ENCODE data around the gene TANGO2. TPM values are rescaled to one million over a fixed set of nuclear protein-coding genes. Genes with fewer than 3 reads are reported as not detected.

TANGO2 gene
- total RNA-seq, 1 donor from 2014 or later: 19.9 TPM

DNA sequence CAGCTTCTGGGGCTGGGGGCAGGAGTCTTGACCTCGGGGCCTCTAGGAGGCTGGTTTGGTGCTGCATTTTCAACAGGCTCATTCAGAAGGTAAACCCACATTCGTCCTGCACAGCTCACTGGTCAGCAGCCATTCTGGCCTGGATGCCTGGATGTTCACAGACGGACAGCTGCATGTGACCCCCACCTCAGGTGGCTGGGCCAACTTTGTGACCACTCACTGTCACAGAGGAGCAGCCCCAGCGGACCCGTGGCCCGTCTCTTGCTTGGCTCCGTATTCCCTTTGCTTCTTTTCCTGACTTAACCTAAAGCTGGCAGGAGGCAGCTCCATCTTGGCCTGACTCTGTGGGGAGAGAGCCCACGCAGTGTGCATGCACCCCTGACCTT lies 67.3 kb downstream of the TANGO2 start:
- no peaks in the 10 kb centered on the region for H3K9me3 Mint-ChIP-seq (ENCODE audit: low read depth)
- peaks cover 34% of the 10 kb centered on the region for H3K36me3 Mint-ChIP-seq (ENCODE audit: insufficient read depth)
- H3K27ac Mint-ChIP-seq: no peak overlapping the region
- TF ChIP-seq, protein P1, sequence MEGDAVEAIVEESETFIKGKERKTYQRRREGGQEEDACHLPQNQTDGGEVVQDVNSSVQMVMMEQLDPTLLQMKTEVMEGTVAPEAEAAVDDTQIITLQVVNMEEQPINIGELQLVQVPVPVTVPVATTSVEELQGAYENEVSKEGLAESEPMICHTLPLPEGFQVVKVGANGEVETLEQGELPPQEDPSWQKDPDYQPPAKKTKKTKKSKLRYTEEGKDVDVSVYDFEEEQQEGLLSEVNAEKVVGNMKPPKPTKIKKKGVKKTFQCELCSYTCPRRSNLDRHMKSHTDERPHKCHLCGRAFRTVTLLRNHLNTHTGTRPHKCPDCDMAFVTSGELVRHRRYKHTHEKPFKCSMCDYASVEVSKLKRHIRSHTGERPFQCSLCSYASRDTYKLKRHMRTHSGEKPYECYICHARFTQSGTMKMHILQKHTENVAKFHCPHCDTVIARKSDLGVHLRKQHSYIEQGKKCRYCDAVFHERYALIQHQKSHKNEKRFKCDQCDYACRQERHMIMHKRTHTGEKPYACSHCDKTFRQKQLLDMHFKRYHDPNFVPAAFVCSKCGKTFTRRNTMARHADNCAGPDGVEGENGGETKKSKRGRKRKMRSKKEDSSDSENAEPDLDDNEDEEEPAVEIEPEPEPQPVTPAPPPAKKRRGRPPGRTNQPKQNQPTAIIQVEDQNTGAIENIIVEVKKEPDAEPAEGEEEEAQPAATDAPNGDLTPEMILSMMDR (IDR thresholded peaks at IDR 0.05; ENCODE audit: unreplicated experiment): no peak
- no peaks in the 10 kb centered on the region for H3K27me3 Mint-ChIP-seq
- DNase-seq (ENCODE audit: low spot score, unreplicated experiment): no peak
- peaks cover 21% of the 10 kb centered on the region for H3K4me1 Mint-ChIP-seq (ENCODE audit: low read depth)
- no peak overlapping the region for H3K4me3 Mint-ChIP-seq (ENCODE audit: low read depth)

DNA sequence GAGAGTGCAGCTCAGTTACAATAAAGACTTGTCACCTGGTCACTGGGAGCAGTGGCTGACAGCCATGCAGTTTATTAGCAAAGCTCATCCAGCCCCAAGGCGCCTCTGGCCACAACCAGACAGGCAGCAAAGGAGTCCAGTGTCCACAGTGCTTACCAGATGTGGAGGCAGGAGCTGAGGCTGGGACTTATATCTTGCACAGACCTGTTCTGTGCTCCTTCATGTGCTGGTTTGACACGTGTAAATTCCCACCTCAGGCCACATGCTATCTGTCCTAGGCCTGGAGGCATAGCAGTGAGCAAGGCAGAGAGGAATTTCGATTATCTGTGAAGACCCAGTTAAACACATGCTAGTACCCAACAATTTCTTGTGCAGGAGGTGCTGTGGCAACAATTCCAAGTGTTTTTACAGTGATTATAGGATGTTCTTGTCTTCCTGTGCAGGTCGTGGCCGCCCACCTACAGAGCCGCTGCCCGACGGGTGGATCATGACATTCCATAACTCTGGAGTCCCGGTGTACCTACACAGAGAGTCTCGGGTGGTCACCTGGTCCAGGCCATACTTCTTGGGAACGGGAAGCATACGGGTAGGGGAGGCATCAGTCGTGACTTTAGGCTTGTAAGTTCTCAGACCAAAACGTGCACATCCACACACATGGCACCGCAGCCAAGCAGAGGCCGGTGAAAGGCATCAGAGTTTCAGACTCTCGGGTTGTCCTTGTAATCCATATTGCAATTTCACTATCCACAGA lies 68.5 kb downstream of the TANGO2 start:
- no peak overlapping the region for H3K27ac Mint-ChIP-seq
- no peaks in the 10 kb centered on the region for H3K9me3 Mint-ChIP-seq (ENCODE audit: low read depth)
- H3K4me1 Mint-ChIP-seq (ENCODE audit: low read depth): peaks cover 12% of the 10 kb centered on the region
- H3K36me3 Mint-ChIP-seq (ENCODE audit: insufficient read depth): peaks cover 34% of the 10 kb centered on the region
- TF ChIP-seq, protein P1 (IDR thresholded peaks at IDR 0.05; ENCODE audit: unreplicated experiment): no peak
- no peak overlapping the region for H3K4me3 Mint-ChIP-seq (ENCODE audit: low read depth)
- H3K27me3 Mint-ChIP-seq: no peaks in the 10 kb centered on the region
- no peak for DNase-seq (ENCODE audit: low spot score, unreplicated experiment)

DNA sequence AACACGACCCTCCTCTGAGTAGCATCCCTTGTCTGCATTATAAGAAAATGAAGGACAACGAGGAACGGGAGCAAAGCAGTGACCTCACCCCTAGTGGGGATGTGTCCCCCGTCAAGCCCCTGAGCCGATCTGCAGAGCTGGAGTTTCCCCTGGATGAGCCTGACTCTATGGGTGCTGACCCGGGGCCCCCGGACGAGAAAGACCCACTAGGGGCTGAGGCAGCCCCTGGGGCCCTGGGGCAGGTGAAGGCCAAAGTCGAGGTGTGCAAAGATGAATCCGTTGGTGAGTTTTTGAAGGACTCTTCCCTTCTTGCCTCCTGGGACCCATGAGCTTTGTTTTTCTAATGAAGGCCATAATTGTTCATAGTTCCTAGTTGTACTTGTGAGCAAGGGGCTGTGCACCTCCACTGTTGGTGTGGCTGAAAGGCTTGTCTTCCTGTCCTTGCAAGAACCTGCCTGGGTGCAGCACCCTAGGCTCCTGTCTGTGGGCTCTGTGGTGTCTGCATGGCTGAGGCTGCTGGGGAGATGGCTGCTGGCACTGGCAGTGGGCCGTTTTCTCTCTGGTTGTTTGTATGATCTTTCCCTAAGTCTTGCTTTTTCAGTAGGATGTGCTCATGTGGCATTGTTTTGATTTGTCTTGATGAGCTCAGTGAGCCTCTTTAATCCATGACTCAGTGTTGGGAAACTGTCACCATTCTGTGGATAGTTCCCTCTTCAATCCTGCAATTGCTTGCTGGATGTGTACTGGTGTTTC lies 69.2 kb downstream of the TANGO2 start:
- Mint-ChIP-seq H3K27me3 (no peaks in the 10 kb centered on the region), H3K4me1 (ENCODE audit: low read depth) (peaks cover 4% of the 10 kb centered on the region), H3K36me3 (ENCODE audit: insufficient read depth) (peaks cover 35% of the 10 kb centered on the region), H3K4me3 (ENCODE audit: low read depth) (no peak overlapping the region), H3K27ac (no peak overlapping the region), H3K9me3 (ENCODE audit: low read depth) (no peaks in the 10 kb centered on the region)
- DNase-seq (ENCODE audit: low spot score, unreplicated experiment): no peak
- TF ChIP-seq, protein P1 (IDR thresholded peaks at IDR 0.05; ENCODE audit: unreplicated experiment): no peak

DNA sequence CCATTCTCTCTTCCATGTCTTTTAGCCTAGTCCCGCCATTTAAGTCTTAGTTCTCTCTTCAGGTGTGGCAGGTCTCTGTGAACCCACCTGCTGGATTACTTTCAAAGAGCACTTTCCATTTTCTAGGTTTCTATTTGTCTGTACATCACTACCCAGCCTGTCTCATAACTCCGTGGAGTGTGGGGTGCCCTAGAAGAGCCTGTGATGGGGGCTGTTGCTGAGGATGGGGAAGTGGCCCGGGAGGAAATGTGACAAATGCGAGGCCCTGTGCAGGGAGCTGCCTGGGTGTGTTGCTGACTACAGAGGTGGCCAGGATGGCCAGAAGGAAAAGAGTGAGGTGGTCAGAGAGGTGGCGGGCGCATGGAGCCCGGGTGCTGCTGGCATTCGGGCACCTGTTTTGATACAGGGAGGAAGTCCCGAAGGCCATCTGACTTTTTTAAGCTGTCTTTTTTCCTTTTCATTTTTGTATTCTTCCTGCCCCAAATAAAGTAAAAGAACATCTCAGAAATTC lies 69.9 kb downstream of the TANGO2 start:
- H3K27ac Mint-ChIP-seq: peak overlapping the region; percentile 47
- H3K36me3 Mint-ChIP-seq (ENCODE audit: insufficient read depth): peaks cover 39% of the 10 kb centered on the region
- no peaks in the 10 kb centered on the region for H3K27me3 Mint-ChIP-seq
- no peaks in the 10 kb centered on the region for H3K4me1 Mint-ChIP-seq (ENCODE audit: low read depth)
- TF ChIP-seq, protein P1 (IDR thresholded peaks at IDR 0.05; ENCODE audit: unreplicated experiment): no peak
- no peak for DNase-seq (ENCODE audit: low spot score, unreplicated experiment)
- no peak overlapping the region for H3K4me3 Mint-ChIP-seq (ENCODE audit: low read depth)
- H3K9me3 Mint-ChIP-seq (ENCODE audit: low read depth): no peaks in the 10 kb centered on the region

DNA sequence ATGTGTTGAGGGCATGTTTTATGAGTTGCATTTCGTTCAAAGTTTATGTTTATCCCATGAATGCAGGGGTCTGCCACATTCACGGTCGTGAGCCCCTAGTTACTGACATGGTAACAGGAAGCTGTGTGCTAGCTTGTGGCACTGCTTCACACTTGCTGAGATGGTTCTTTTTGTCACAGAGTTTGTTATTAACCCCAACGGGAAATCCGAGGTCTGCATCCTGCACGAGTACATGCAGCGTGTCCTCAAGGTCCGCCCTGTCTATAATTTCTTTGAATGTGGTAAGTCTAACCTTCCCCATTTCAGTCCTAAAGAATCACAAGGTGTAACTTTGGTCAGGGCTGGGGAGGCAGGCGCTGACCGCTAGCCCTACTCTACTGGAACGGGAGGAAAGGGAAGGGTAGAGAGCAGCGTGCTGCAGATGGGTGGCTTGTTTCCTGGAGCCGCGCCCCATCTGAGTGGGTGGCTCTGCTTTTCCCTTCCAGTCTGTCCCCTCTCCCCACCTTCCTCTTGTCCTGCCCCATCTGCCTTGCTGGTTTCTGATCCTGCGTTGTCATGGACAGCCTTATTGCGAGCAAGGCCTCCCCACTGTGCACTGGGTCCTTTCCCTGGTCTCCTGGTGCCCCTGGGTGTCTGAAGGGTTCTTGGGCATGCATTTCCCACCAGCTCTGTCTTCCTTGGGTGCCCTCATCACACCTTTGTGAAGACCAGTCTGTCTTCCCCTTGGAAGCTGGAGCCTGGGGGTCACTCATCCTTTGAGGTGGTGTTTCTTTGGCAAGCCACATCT lies 71.0 kb downstream of the TANGO2 start:
- peaks cover 41% of the 10 kb centered on the region for H3K36me3 Mint-ChIP-seq (ENCODE audit: insufficient read depth)
- TF ChIP-seq, protein P1 (IDR thresholded peaks at IDR 0.05; ENCODE audit: unreplicated experiment): no peak

More for the DNA sequence above, 71.0 kb downstream of the TANGO2 start:
- no peak for DNase-seq (ENCODE audit: low spot score, unreplicated experiment)
- Mint-ChIP-seq H3K4me1 (ENCODE audit: low read depth) (no peaks in the 10 kb centered on the region), H3K27me3 (no peaks in the 10 kb centered on the region), H3K4me3 (ENCODE audit: low read depth) (no peak overlapping the region), H3K27ac (no peak overlapping the region), H3K9me3 (ENCODE audit: low read depth) (no peaks in the 10 kb centered on the region)
